Transverse colon (tissue), 4 donors: ENCODE results near the gene HLA-E. TPM values are rescaled to one million over a fixed set of nuclear protein-coding genes. Genes with fewer than 3 reads are reported as not detected.
"Not testable (repeated sequence)": the region's sequence is repeated elsewhere in the genome, so short reads cannot be mapped to it uniquely, and the experiment has no call there.

Experiments used
- DNase-seq: peaks from one replicate; pipeline ENCODE4 v3.0.0-alpha.2; 2019
- H3K27ac ChIP-seq, 4 donors: fragments of 200-600 bp; sonication (generic); 2 replicates each; pipeline ENCODE4 v1.5.1; 2016 to 2018; ENCODE audit warnings: inconsistent platforms in 4 of 4
- H3K27me3 ChIP-seq: fragments of 200-600 bp; sonication (generic); 2 replicates; pipeline ENCODE4 v1.5.1; 2017; ENCODE audit warnings: inconsistent platforms
- H3K36me3 ChIP-seq, 4 donors: fragments of 200-600 bp; sonication (generic); 2 replicates each; pipeline ENCODE4 v1.5.1; 2017 to 2019; ENCODE audit warnings: inconsistent platforms in 4 of 4
- H3K4me1 ChIP-seq, 4 donors: fragments of 200-600 bp; sonication (generic); 2 replicates each; pipeline ENCODE4 v1.5.1; 2017 to 2020; ENCODE audit warnings: inconsistent platforms in 4 of 4
- H3K4me3 ChIP-seq, 4 donors: fragments of 200-600 bp; sonication (generic); 1 replicate in 1 of 4; 2 replicates in 3 of 4; pipeline versions ENCODE4 v1.5.1 to v1.6.1; 2017 to 2019; ENCODE audit warnings: inconsistent platforms in 4 of 4
- H3K9me3 ChIP-seq, 2 donors: fragments of 200-600 bp; sonication (generic); 2 replicates each; pipeline ENCODE4 v1.5.1; 2017 to 2019; ENCODE audit warnings: inconsistent platforms in 2 of 2
- EP300 ChIP-seq: sonication (generic); formaldehyde crosslinking; IDR thresholded peaks from one replicate; pipeline ENCODE4 v1.6.1; 2017; ENCODE audit warnings: antibody characterized with exemption, low read depth
- POLR2A ChIP-seq: fragments of 450-650 bp; IDR thresholded peaks from one replicate; pipeline ENCODE4 v1.6.1; 2016; ENCODE audit warnings: antibody characterized with exemption, mild to moderate bottlenecking, moderate library complexity
- POLR2AphosphoS5 ChIP-seq, 3 donors: sonication (generic); formaldehyde crosslinking; IDR thresholded peaks; one replicate each; pipeline ENCODE4 v1.6.1; 2016; ENCODE audit warnings: antibody characterized with exemption in 3 of 3
- WGBS, 2 donors: methylation state at CpG; one replicate each; pipeline ENCODE4 v1.1.5; 2018; ENCODE audit warnings: low coverage in 1 of 2; 5-methylcytosine and 5-hydroxymethylcytosine counted together
- in situ Hi-C, 4 donors: fragments of 200-750 bp; cut with MboI; loops; one replicate each; pipeline versions ENCODE4 v1.15.0 to v1.15.1; 2017; ENCODE audit warnings: low sequenced_read_pairs in 3 of 4, low pct_ligation_motif_present in 1 of 4, low pct_unique_long_range_greater_than_20kb in 1 of 4
- intact Hi-C: fragments of 100-400 bp; cut with DNase I; formaldehyde crosslinking; loops from one replicate; pipeline ENCODE4 v1.15.1; 2023; ENCODE audit warnings: low total_unique reads
- total RNA-seq, 4 donors: library from RNA; depleted of rRNA; stranded (reverse); fragments of >200 nt; gene quantifications; one replicate each; pipeline ENCODE4 v1.1.0, GENCODE V29; 2016
- TF ChIP-seq, protein P1 (sequence below), 5 experiments: fragments of 200-600 bp in 3 of 5; fragments of 450-650 bp in 2 of 5; sonication (generic) in 3 of 5; IDR thresholded peaks; 1 replicate in 2 of 5; 2 replicates in 3 of 5; pipeline ENCODE4 v1.5.1; 2016 to 2017; ENCODE audit warnings: antibody characterized with exemption in 5 of 5, inconsistent platforms in 3 of 5, mild to moderate bottlenecking in 2 of 5, moderate library complexity in 1 of 5

HLA-E gene
- total RNA-seq, 4 donors from 2014 or later: 248 to 610 (median 493) TPM

DNA sequence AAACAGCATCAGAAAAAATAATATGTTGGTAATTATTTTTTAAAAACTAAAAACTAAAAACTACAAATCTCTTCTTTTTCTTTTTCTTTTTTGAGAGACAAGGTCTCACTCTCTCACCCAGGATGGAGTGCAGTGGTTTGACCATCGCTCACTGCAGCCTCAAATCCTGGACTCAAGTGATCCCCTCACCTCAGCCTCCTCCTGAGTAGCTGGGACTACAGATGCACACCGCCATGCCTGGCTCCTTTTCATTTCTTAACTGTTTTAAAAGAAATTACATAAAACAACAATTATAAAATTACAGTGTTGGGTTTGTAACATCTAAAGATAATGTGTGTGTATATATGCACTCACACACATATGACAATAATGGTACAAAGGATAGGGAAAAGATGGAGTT is 24.1 kb downstream of the HLA-E start:
- H3K4me3 ChIP-seq: no peak overlapping the region
- TF ChIP-seq, protein P1, sequence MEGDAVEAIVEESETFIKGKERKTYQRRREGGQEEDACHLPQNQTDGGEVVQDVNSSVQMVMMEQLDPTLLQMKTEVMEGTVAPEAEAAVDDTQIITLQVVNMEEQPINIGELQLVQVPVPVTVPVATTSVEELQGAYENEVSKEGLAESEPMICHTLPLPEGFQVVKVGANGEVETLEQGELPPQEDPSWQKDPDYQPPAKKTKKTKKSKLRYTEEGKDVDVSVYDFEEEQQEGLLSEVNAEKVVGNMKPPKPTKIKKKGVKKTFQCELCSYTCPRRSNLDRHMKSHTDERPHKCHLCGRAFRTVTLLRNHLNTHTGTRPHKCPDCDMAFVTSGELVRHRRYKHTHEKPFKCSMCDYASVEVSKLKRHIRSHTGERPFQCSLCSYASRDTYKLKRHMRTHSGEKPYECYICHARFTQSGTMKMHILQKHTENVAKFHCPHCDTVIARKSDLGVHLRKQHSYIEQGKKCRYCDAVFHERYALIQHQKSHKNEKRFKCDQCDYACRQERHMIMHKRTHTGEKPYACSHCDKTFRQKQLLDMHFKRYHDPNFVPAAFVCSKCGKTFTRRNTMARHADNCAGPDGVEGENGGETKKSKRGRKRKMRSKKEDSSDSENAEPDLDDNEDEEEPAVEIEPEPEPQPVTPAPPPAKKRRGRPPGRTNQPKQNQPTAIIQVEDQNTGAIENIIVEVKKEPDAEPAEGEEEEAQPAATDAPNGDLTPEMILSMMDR (IDR thresholded peaks at IDR 0.05): no peak
- TF ChIP-seq POLR2A (no peak), POLR2AphosphoS5 (IDR thresholded peaks at IDR 0.05) (no peak), EP300 (no peak)
- 94 to 99% methylated on average over 2 of the region's 2 CpGs for WGBS, 2 donors
- H3K36me3 ChIP-seq: no peaks in the 10 kb centered on the region
- no peak overlapping the region for H3K27ac ChIP-seq
- DNase-seq: no peak
- in situ Hi-C loops: no loop called here
- no peaks in the 10 kb centered on the region for H3K27me3 ChIP-seq
- peaks cover 0 to 26% (median 3%) of the 10 kb centered on the region in 4 donors for H3K4me1 ChIP-seq
- H3K9me3 ChIP-seq: no peaks in the 10 kb centered on the region
- intact Hi-C loops: no loop called here

DNA sequence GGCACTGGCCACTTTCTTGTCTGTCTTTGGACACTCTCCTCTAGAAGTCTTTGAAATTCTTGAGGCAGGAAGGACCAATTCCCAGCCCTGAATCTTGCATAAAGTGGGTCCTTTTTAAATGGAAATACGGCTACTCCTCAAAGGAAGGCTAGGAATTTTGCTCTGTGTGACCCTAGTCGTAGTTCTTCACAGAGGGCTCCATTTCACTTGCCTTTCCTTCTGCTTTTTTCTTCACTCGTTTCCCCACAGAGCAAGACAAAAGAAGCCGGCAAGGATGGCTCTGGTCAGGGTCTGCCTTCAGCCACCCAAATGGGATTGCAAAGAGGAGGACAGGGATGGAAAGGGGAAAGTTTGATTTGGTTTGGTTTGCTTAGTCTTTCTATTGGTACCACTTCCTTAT is 25.8 kb downstream of the HLA-E start:
- WGBS, 2 donors: 63 to 74% methylated on average over 3 to 4 of the region's 4 CpGs
- Histone ChIP-seq H3K27me3 (no peaks in the 10 kb centered on the region), H3K9me3 (no peaks in the 10 kb centered on the region), H3K4me1 (peaks cover 0 to 18% (median 4%) of the 10 kb centered on the region in 4 donors), H3K4me3 (no peak overlapping the region), H3K27ac (peak overlapping the region; percentile 15 to 98 (median 94)), H3K36me3 (no peaks in the 10 kb centered on the region)
- TF ChIP-seq, protein P1 (IDR thresholded peaks at IDR 0.05): no peak
- TF ChIP-seq POLR2AphosphoS5 (IDR thresholded peaks at IDR 0.05) (no peak), POLR2A (no peak), EP300 (no peak)
- DNase-seq: no peak
- in situ Hi-C loops: no loop called here
- intact Hi-C loops: loop anchor here (1.0 kb wide), 1 partner anchor 17 kb away; no protein-coding TSS in a partner anchor

DNA sequence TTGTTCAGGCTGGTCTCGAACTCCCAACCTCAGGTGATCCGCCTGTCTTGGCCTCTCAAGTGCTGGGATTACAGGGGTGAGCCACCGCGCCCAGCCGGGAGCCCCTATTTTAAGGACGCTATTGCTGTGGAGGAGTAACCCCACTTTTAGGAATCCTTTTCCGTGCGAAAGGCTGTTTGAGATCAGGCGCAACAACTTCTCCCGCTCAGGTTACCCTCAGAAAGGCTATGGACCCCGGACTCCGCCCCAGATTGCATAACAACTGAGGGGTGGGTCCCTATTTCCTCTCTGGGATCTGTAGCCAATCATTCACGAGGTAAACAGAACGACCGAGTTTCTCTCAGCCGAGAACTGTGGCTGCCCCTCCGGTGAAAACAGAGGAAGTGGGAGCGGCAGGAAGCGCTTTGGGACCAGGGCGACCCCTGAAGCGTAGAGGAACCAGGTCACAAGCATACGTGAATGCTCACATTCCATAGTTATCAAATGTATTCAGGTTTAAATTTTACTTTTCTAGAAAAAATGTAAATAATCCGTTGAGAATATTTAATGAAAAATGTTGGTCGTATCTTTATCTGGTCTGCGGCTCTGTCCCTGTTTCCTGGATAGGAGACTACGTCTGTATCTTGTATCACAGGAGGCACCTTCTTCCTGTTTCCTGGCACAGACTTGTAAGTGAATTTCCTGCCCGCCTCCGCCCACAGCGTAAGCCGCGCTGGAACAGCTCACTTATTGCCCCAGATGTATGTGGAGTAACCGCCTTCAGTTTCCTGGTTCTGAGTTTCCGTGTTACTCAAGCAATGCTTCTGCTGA is 26.8 kb downstream of the HLA-E start:
- Histone ChIP-seq H3K36me3 (no peaks in the 10 kb centered on the region), H3K4me1 (peaks cover 4 to 27% (median 14%) of the 10 kb centered on the region in 4 donors), H3K27ac (peak overlapping the region; percentile 81 to 98 (median 94)), H3K9me3 (no peaks in the 10 kb centered on the region), H3K4me3 (peak overlapping the region; percentile 5 to 59 (median 32)), H3K27me3 (no peaks in the 10 kb centered on the region)
- in situ Hi-C loops: no loop called here
- intact Hi-C loops: loop anchor here (1.0 kb wide), 1 partner anchor 18 kb away; no protein-coding TSS in a partner anchor
- WGBS, 2 donors: 5 to 7% methylated on average over 11 to 33 of the region's 33 CpGs
- peak; percentile 51 to 83 (median 82) for TF ChIP-seq POLR2AphosphoS5 (IDR thresholded peaks at IDR 0.05)
- peak; percentile 76 for TF ChIP-seq POLR2A
- TF ChIP-seq, protein P1 (IDR thresholded peaks at IDR 0.05): no peak
- peak; percentile 15 for TF ChIP-seq EP300
- DNase-seq: peak; percentile 93

DNA sequence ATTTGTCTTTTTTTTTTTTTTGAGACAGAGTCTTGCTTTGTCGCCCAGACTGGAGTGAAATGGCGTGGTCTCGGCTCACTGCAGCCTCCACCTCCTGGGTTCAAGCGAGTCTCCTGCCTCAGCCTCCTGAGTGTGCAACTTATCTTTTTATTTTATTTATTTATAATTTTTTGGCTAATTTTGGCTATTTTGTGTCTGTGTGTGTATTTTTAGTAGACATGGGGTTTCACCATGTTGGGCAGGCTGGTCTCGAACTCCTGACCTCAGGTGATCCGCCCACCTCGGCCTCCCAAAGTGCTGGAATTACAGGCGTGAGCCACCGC is 27.4 kb downstream of the HLA-E start:
- H3K27ac ChIP-seq: peak overlapping the region; percentile 81 to 98 (median 94)
- H3K4me1 ChIP-seq: peaks cover 9 to 32% (median 19%) of the 10 kb centered on the region in 4 donors
- WGBS, 2 donors: 38% methylated on average over 8 to 9 of the region's 9 CpGs
- H3K27me3 ChIP-seq, H3K36me3 ChIP-seq, H3K9me3 ChIP-seq, DNase-seq, in situ Hi-C loops, intact Hi-C loops: not testable (repeated sequence)
- H3K4me3 ChIP-seq: peak overlapping the region in 2 of 4 donors; percentile 27 to 59

DNA sequence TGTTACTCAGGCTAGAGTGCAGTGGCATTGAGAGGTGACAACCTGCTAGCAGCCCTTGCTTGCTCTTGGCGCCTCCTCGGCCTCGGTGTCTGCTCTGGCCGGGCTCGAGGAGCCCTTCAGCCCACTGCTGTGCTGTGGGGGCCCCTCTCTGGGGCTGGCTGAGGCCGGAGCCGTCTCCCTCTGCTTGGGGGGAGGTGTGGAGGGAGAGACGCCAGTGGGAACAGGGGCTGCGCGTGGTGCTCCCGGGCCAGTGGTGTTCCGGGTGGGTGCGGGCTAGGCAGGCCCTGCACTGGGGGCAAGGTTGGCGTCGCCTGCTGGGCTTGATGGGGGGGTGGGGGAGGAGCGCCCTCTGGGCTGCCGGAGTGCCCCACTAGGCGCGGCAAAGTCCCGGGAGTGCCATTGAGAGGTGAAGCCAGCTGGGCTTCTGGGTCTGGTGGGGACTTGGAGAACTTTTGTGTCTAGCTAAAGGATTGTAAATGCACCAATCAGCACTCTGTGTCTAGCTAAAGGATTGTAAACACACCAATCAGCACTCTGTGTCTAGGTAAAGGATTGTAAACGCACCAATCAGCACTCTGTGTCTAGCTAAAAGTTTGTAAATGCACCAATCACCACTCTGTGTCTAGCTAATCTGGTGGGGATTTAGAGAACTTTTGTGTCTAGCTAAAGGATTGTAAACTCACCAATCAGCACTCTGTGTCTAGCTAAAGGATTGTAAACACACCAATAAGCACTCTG is 28.6 kb downstream of the HLA-E start:
- intact Hi-C loops, H3K36me3 ChIP-seq, DNase-seq, in situ Hi-C loops, H3K4me3 ChIP-seq, H3K9me3 ChIP-seq, H3K27me3 ChIP-seq: not testable (repeated sequence)
- Histone ChIP-seq H3K27ac (peak overlapping the region in 3 of 4 donors; percentile 94 to 98 (median 94)), H3K4me1 (peaks cover 9 to 36% (median 19%) of the 10 kb centered on the region in 4 donors)
- WGBS, 2 donors: 91 to 100% methylated on average over 1 to 21 of the region's 21 CpGs

DNA sequence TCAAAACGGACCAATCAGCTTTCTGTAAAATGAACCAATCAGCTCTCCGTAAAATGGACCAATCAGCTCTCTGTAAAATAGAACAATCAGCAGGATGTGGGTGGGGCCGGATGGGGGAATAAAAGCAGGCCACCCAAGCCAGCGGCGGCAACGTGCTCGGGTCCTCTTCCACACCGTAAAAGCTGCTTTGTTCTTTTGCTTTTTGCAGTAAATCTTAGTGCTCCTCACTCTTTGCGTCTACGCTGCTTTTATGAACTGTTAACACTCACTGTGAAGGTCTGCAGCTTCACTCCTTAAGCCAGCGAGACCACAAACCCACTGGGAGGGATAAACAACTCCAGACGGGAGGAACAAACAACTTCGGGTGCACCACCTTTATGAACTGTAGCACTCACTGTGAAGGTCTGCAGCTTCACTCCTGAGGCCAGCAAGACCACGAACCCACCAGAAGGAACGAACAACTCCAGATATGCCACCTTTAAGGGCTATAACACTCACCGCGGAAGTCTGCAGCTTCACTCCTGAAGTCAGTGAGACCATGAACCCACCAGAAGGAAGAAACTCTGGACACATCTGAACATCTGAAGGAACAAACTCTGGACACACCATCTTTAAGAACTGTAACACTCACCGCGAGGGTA is 29.3 kb downstream of the HLA-E start:
- Histone ChIP-seq H3K27ac (peak overlapping the region in 1 of 4 donors; percentile 8), H3K4me1 (peaks cover 9 to 36% (median 19%) of the 10 kb centered on the region in 4 donors)
- intact Hi-C loops, H3K9me3 ChIP-seq, H3K27me3 ChIP-seq, H3K36me3 ChIP-seq, in situ Hi-C loops, DNase-seq, H3K4me3 ChIP-seq: not testable (repeated sequence)
- WGBS, 2 donors: 79 to 82% methylated on average over 17 to 19 of the region's 19 CpGs
